HepG2 (cell line): ENCODE results near the gene NME2. TPM values are rescaled to one million over a fixed set of nuclear protein-coding genes. Genes with fewer than 3 reads are reported as not detected.

ENCODE experiments used
- ELF1 ChIP-seq: sonication (generic); formaldehyde crosslinking; IDR thresholded peaks from 2 replicates; pipeline ENCODE4 v1.4.0; 2020; ENCODE audit warnings: missing genetic modification reagents
- HNRNPH1 ChIP-seq: fragments of 200-400 bp; formaldehyde crosslinking; optimal IDR thresholded peaks from 2 replicates; pipeline ENCODE3; 2017; ENCODE audit warnings: mild to moderate bottlenecking, low read depth, low read length
- HOXA7 ChIP-seq: sonication (generic); formaldehyde crosslinking; IDR thresholded peaks from 2 replicates; pipeline ENCODE4 v1.8.1; 2022; ENCODE audit warnings: mild to moderate bottlenecking, missing genetic modification reagents, moderate library complexity
- MAFG ChIP-seq: sonication (generic); formaldehyde crosslinking; IDR thresholded peaks from 2 replicates; pipeline ENCODE4 v1.5.1; 2020; ENCODE audit warnings: mild to moderate bottlenecking, missing genetic modification reagents
- PTBP1 ChIP-seq: fragments of 200-400 bp; formaldehyde crosslinking; IDR thresholded peaks from 2 replicates; pipeline ENCODE4 v1.6.1; 2018; ENCODE audit warnings: low read length, low read depth; ENCODE audit not compliant: poor library complexity, severe bottlenecking
- SMAD1 ChIP-seq: sonication (generic); formaldehyde crosslinking; IDR thresholded peaks from 2 replicates; pipeline ENCODE4 v1.4.0; 2020; ENCODE audit warnings: missing genetic modification reagents, low read depth, mild to moderate bottlenecking, borderline replicate concordance
- ZNF235 ChIP-seq: sonication (generic); formaldehyde crosslinking; IDR thresholded peaks from 2 replicates; pipeline ENCODE4 v1.8.1; 2023; ENCODE audit warnings: mild to moderate bottlenecking, missing genetic modification reagents, borderline replicate concordance
- ZNF317 ChIP-seq: sonication (generic); formaldehyde crosslinking; IDR thresholded peaks from 2 replicates; pipeline ENCODE4 v1.5.0; 2020; ENCODE audit warnings: mild to moderate bottlenecking, missing genetic modification reagents
- ZNF605 ChIP-seq: sonication (generic); formaldehyde crosslinking; IDR thresholded peaks from 2 replicates; pipeline ENCODE4 v1.8.0; 2022; ENCODE audit warnings: mild to moderate bottlenecking, missing genetic modification reagents
- polyA plus RNA-seq, 8 experiments: library from polyadenylated mRNA; depleted of rRNA in 3 of 8; stranded (reverse) in 7 of 8; unstranded in 1 of 8; fragments of >200 nt; fragmentation: Illumina TruSeq in 4 of 8; extraction: Trizol in 4 of 8; gene quantifications; 2 replicates each; pipeline versions ENCODE4 v1.2.1 to v1.2.3, GENCODE V29; 2011 to 2016; ENCODE audit warnings: low read depth in 4 of 8, missing spikeins in 1 of 8, mixed read lengths in 1 of 8; ENCODE audit not compliant: insufficient read depth in 1 of 8
- total RNA-seq, 5 experiments: library from RNA; depleted of rRNA; stranded (reverse); fragments of >200 nt; fragmentation: Illumina TruSeq; extraction: Trizol; gene quantifications; 2 replicates each; pipeline ENCODE4 v1.2.3, GENCODE V29; 2016; ENCODE audit warnings: low read depth in 1 of 5
- TF ChIP-seq, protein P1 (sequence below): sonication (generic); formaldehyde crosslinking; IDR thresholded peaks from 2 replicates; pipeline ENCODE4 v1.5.1; 2020; ENCODE audit warnings: mild to moderate bottlenecking, missing genetic modification reagents, borderline replicate concordance
- TF ChIP-seq, protein P2 (sequence below): sonication (generic); formaldehyde crosslinking; IDR thresholded peaks from 2 replicates; pipeline ENCODE4 v1.8.0; 2022; ENCODE audit warnings: mild to moderate bottlenecking, missing genetic modification reagents; ENCODE audit not compliant: insufficient replicate concordance
- TF ChIP-seq, protein P3 (sequence below): sonication (generic); formaldehyde crosslinking; IDR thresholded peaks from one replicate; pipeline ENCODE4 v1.5.1; 2020; ENCODE audit warnings: mild to moderate bottlenecking, missing genetic modification reagents; ENCODE audit errors: not compliant biosample characterization

Gene NME2
- total and polyA plus RNA-seq, 2 of the 13 experiments (the other 11 are each of a cell fraction or from before 2014, with no cell fraction given): 790 to 1,213 TPM

DNA sequence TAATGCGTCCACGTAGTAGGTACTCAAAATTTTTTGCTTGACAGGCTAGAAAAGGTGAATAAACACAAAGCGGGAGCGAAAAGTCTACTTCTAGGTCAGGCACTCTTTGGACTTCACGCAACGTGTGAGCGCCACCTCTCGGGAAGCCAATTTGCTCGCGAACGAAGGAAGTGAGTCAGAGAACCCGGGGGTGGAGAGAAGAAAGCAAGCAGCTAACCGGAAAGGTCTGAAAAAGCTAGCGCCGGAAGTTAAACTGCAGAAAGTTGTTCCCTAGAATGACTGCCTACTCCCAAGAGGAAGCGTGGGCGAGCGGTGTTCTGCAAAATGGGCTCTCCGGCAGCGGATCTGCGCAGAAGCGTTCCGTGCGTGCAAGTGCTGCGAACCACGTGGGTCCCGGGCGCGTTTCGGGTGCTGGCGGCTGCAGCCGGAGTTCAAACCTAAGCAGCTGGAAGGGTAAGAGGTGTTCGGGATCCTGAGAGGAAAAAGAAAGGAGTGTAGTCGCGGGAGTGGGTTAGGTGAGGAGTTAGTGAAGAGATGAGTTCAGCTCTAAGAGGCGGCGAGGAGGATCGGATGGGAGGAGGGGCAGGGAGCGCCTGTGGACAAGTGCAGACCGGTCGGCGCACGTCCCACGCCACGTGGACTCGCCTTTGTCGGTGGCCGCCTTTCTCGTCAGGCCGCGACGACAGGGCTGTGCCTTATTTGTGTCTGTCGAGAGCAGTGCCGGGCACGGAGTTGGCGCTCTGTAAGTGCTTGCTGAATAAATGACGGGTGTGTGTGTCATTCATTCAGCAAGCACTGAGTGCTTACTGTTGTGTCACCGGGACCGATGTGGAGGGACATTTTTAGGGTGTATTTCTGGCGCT lies 12.8 kb upstream of the NME2 start, which contains the start of gene NME1 (continued):
- TF ChIP-seq, protein P1, sequence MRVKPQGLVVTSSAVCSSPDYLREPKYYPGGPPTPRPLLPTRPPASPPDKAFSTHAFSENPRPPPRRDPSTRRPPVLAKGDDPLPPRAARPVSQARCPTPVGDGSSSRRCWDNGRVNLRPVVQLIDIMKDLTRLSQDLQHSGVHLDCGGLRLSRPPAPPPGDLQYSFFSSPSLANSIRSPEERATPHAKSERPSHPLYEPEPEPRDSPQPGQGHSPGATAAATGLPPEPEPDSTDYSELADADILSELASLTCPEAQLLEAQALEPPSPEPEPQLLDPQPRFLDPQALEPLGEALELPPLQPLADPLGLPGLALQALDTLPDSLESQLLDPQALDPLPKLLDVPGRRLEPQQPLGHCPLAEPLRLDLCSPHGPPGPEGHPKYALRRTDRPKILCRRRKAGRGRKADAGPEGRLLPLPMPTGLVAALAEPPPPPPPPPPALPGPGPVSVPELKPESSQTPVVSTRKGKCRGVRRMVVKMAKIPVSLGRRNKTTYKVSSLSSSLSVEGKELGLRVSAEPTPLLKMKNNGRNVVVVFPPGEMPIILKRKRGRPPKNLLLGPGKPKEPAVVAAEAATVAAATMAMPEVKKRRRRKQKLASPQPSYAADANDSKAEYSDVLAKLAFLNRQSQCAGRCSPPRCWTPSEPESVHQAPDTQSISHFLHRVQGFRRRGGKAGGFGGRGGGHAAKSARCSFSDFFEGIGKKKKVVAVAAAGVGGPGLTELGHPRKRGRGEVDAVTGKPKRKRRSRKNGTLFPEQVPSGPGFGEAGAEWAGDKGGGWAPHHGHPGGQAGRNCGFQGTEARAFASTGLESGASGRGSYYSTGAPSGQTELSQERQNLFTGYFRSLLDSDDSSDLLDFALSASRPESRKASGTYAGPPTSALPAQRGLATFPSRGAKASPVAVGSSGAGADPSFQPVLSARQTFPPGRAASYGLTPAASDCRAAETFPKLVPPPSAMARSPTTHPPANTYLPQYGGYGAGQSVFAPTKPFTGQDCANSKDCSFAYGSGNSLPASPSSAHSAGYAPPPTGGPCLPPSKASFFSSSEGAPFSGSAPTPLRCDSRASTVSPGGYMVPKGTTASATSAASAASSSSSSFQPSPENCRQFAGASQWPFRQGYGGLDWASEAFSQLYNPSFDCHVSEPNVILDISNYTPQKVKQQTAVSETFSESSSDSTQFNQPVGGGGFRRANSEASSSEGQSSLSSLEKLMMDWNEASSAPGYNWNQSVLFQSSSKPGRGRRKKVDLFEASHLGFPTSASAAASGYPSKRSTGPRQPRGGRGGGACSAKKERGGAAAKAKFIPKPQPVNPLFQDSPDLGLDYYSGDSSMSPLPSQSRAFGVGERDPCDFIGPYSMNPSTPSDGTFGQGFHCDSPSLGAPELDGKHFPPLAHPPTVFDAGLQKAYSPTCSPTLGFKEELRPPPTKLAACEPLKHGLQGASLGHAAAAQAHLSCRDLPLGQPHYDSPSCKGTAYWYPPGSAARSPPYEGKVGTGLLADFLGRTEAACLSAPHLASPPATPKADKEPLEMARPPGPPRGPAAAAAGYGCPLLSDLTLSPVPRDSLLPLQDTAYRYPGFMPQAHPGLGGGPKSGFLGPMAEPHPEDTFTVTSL (CRISPR knock-in tag): peak; percentile 89
- TF ChIP-seq SMAD1 (peak; percentile 100), ZNF235 (CRISPR knock-in tag) (0 out of 2 replicates have a peak, but pooled peaks have one; percentile 86), HNRNPH1 (no peak), HOXA7 (CRISPR knock-in tag) (no peak), ZNF317 (peak; percentile 89; the same call in 1 of the 2 replicates), PTBP1 (peak; percentile 98), MAFG (CRISPR knock-in tag) (no peak), ELF1 (CRISPR knock-in tag) (peak; percentile 91), ZNF605 (CRISPR knock-in tag) (peak; percentile 100)
- TF ChIP-seq, protein P2, sequence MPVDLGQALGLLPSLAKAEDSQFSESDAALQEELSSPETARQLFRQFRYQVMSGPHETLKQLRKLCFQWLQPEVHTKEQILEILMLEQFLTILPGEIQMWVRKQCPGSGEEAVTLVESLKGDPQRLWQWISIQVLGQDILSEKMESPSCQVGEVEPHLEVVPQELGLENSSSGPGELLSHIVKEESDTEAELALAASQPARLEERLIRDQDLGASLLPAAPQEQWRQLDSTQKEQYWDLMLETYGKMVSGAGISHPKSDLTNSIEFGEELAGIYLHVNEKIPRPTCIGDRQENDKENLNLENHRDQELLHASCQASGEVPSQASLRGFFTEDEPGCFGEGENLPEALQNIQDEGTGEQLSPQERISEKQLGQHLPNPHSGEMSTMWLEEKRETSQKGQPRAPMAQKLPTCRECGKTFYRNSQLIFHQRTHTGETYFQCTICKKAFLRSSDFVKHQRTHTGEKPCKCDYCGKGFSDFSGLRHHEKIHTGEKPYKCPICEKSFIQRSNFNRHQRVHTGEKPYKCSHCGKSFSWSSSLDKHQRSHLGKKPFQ: peak; percentile 52
- TF ChIP-seq, protein P3, sequence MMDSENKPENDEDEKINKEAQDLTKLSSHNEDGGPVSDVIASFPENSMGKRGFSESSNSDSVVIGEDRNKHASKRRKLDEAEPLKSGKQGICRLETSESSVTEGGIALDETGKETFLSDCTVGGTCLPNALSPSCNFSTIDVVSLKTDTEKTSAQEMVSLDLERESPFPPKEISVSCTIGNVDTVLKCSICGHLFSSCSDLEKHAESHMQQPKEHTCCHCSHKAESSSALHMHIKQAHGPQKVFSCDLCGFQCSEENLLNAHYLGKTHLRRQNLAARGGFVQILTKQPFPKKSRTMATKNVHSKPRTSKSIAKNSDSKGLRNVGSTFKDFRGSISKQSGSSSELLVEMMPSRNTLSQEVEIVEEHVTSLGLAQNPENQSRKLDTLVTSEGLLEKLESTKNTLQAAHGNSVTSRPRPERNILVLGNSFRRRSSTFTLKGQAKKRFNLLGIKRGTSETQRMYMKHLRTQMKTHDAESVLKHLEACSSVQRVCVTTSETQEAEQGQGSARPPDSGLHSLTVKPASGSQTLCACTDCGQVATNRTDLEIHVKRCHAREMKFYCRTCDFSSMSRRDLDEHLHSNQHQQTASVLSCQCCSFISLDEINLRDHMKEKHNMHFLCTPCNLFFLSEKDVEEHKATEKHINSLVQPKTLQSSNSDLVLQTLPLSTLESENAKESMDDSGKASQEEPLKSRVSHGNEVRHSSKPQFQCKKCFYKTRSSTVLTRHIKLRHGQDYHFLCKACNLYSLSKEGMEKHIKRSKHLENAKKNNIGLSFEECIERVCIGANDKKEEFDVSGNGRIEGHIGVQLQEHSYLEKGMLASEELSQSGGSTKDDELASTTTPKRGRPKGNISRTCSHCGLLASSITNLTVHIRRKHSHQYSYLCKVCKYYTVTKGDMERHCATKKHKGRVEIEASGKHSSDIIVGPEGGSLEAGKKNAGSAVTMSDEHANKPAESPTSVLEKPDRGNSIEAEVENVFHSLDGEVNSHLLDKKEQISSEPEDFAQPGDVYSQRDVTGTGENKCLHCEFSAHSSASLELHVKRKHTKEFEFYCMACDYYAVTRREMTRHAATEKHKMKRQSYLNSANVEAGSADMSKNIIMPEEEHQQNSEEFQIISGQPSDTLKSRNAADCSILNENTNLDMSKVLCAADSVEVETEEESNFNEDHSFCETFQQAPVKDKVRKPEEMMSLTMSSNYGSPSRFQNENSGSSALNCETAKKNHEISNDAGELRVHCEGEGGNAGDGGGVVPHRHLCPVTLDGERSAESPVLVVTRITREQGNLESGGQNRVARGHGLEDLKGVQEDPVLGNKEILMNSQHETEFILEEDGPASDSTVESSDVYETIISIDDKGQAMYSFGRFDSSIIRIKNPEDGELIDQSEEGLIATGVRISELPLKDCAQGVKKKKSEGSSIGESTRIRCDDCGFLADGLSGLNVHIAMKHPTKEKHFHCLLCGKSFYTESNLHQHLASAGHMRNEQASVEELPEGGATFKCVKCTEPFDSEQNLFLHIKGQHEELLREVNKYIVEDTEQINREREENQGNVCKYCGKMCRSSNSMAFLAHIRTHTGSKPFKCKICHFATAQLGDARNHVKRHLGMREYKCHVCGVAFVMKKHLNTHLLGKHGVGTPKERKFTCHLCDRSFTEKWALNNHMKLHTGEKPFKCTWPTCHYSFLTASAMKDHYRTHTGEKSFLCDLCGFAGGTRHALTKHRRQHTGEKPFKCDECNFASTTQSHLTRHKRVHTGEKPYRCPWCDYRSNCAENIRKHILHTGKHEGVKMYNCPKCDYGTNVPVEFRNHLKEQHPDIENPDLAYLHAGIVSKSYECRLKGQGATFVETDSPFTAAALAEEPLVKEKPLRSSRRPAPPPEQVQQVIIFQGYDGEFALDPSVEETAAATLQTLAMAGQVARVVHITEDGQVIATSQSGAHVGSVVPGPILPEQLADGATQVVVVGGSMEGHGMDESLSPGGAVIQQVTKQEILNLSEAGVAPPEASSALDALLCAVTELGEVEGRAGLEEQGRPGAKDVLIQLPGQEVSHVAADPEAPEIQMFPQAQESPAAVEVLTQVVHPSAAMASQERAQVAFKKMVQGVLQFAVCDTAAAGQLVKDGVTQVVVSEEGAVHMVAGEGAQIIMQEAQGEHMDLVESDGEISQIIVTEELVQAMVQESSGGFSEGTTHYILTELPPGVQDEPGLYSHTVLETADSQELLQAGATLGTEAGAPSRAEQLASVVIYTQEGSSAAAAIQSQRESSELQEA (CRISPR knock-in tag): peak; percentile 83
